NCI-H1105 treated with DMSO at 0.1 percent for 48 hours (cell line): Measurements from ENCODE around the gene CFAP58.

Experiments used
- DNase-seq: peaks from one replicate; lab custom pipeline; 2025; lab: John Stamatoyannopoulos, UW

Gene CFAP58

GRCh38 chr10:104487794-104488438, 134.3 kb downstream of the CFAP58 start:
- DNase-seq, result no peak

GRCh38 chr10:104488439-104488832, 134.8 kb downstream of the CFAP58 start:
- DNase-seq, result no peak

GRCh38 chr10:104492329-104492940, 138.8 kb downstream of the CFAP58 start:
- DNase-seq, result no peak

- DNase-seq, result no peak
These were observed 144.9 kb downstream of the CFAP58 start for GRCh38 chr10:104498347-104499081.

GRCh38 chr10:104501449-104501848, 147.8 kb downstream of the CFAP58 start:
- no peak for DNase-seq

- no peak for DNase-seq
These were observed 148.4 kb downstream of the CFAP58 start for GRCh38 chr10:104501864-104502579.

- no peak for DNase-seq
These were observed 149.3 kb downstream of the CFAP58 start for GRCh38 chr10:104502907-104503306.
